ENCODE results near the gene TMEM208. TPM values are rescaled to one million over a fixed set of nuclear protein-coding genes. Genes with fewer than 3 reads are reported as not detected.

TMEM208 gene
- total RNA-seq, 2 experiments from 2014 or later: 39.6 to 39.7 TPM

DNA sequence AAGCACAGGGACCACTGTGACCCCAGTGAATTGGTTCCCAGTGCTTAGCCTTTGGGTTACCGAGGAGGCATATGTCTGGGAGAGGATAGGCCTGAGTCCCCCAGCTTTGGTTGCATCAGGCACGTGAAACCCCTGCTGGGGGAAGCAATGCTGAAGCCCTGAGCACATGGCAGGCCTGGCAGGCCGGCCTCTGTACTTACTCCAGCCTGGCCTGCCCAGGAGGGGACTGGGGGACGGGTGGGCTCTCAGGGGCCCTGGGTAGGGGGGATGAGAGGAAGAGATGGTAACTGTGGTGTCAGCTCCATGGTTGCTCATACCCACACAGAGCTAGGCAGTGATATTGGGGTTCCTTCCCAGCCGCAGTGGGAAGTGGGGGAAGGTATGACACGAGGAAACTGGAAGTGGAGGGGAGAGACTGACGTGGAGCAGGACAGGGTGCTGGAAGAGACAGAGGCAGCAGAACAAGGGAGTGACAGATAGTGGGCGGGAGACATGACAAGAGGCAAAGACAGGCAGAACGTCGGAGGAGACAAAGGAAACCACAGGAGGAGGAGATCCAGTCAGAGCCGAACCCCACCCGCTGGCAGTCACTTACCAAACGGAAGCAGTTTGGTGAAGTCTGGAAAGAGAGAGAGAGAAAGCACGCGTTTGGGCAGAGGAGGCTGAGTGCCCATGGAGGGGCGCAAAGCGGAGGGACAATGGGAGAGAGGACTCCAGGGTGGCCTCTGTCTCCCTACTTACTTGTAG is 9.1 kb downstream of the TMEM208 start:
- Mint-ChIP-seq H3K9me3 (no peaks in the 10 kb centered on the region), H3K4me1 (peaks cover 38% of the 10 kb centered on the region), H3K36me3 (ENCODE audit: low read depth) (peaks cover 66% of the 10 kb centered on the region), H3K4me3 (peak overlapping the region; percentile 75), H3K27ac (peak overlapping the region; percentile 97), H3K27me3 (no peaks in the 10 kb centered on the region)
- peak; percentile 82 for DNase-seq
- CTCF ChIA-PET: interaction anchor here (0.7 to 2.4 kb wide), 4 partner anchors 8 to 261 kb away, joined by 3 to 12 read pairs (median 6); partner anchors contain the start of genes FHOD1 and TMEM208
- POLR2A ChIA-PET: interaction anchor here (0.5 to 15.4 kb wide), 8 partner anchors 9 to 768 kb away, joined by 3 to 187 read pairs (median 4); partner anchors contain the start of genes ATP6V0D1, E2F4, FBXL8 and FHOD1

DNA sequence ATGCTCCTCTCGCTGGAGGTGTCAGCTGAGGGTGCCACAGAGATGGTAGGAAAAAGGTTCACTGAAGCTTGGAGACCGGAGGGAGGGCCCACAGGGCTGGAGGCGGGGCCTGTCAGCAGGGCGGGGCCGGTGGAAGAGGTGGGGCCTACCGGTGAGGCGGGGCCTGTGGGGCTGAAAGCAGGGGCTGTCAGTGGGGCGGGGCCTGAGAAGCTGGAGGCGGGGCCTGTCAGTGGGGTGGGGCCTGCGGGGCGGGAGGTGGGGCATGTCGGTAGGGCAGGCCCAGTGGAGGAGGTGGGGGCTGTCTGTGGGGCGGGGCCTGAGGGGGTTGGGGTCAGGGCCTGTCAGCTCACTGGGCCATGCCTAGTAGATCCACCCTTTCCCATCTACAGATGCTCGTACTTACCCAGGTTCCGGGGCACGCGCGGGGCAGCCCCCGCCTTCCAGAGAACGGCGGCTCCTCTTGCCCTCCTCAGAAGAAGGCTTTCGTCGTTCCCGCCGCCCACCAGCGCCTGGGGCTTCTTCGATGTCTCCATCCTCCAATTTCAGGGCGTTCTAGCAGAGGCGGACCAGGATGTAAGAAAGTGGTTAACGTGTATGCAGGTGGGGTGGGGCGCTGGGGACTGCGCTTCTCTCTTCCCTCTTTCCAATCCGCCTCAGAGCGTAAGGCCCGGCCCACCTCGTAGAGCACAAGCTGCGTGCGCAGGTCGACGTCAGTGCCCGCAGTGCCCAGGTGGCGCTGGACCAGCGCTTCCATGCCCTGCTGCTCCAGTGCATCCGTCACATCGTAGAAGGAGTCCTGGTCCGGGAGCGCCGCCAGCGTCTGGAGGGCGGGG is 9.8 kb downstream of the TMEM208 start:
- H3K4me1 Mint-ChIP-seq: peaks cover 44% of the 10 kb centered on the region
- H3K27ac Mint-ChIP-seq: peak overlapping the region; percentile 97
- DNase-seq: peak; percentile 92
- no peaks in the 10 kb centered on the region for H3K27me3 Mint-ChIP-seq
- CTCF ChIA-PET: interaction anchor here (0.7 to 2.4 kb wide), 4 partner anchors 8 to 261 kb away, joined by 3 to 12 read pairs (median 6); partner anchors contain the start of genes FHOD1 and TMEM208
- H3K36me3 Mint-ChIP-seq (ENCODE audit: low read depth): peaks cover 64% of the 10 kb centered on the region
- no peaks in the 10 kb centered on the region for H3K9me3 Mint-ChIP-seq
- POLR2A ChIA-PET: interaction anchor here (0.6 to 15.4 kb wide), 6 partner anchors 10 to 767 kb away, joined by 3 to 187 read pairs (median 6); partner anchors contain the start of genes ATP6V0D1, FBXL8, FHOD1 and SLC9A5
- H3K4me3 Mint-ChIP-seq: peak overlapping the region; percentile 75

DNA sequence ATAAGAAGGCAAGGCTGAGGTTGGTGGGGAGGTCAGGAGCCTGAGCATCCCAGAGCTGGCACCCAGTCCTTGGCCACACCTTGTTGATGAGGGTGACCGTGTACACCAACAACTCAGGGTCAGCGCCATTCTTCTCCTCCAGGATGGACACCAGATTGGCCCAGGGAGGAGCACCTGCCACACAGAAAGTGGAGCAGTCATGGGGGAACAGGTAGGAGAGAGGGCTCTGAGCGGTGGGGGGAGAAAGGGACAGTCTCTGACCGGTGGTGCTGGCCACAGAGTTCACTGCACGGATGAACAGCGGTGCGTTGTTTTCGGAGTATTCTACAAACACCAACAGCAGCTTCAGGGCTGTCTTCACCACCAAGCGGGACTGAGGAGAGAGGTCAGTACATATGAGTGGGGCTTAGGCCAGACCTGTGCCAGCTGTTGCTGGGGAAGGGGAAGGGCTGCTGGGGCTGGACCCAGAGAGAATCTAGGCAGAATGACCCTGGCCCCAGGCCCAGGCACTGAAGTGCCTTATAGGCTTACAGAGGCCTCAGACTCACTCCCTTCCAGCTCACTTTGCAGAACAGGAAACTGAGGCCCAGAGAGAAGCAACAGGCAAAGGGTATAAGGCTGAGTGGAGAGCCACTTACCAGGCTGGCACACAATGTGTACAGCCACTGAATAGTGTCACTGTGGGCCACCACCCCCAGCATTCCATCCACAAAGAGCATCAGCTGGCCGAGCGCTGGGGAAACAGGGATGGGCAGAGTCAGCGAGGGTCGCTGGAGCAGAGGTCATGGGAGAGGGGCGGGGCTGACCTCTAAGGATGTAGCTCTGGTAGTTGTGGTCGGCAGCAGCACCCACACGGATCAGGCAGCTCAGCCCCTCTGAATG is 10.7 kb downstream of the TMEM208 start:
- Mint-ChIP-seq H3K4me3 (no peak overlapping the region), H3K9me3 (no peaks in the 10 kb centered on the region), H3K36me3 (ENCODE audit: low read depth) (peaks cover 57% of the 10 kb centered on the region), H3K27me3 (no peaks in the 10 kb centered on the region), H3K4me1 (peaks cover 53% of the 10 kb centered on the region), H3K27ac (peak overlapping the region; percentile 64)
- ChIA-PET CTCF (interaction anchor here (1.0 to 1.3 kb wide), 3 partner anchors 10 to 43 kb away, joined by 3 to 7 read pairs (median 4); partner anchors contain the start of gene FHOD1), POLR2A (interaction anchor here (0.8 to 15.4 kb wide), 4 partner anchors 9 to 244 kb away, joined by 3 to 187 read pairs (median 50); partner anchors contain the start of genes ATP6V0D1, FHOD1, SLC9A5 and TMEM208)
- DNase-seq: no peak

DNA sequence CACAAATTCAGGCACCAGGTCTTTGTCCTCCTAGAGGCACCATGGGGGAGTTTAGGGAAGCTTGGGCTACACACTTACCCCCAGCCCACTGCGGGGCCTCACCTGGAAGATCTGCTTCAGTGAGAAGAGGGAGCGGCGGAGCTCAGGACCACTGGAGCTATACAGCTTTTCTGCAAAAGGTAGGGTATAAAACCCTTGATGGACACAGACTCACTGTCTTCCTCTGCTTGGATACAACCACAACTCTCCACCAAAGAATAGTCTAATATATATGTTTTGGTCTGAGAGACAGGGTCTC is 11.3 kb downstream of the TMEM208 start:
- Mint-ChIP-seq H3K9me3 (no peaks in the 10 kb centered on the region), H3K36me3 (ENCODE audit: low read depth) (peaks cover 55% of the 10 kb centered on the region), H3K4me1 (peaks cover 54% of the 10 kb centered on the region), H3K27me3 (no peaks in the 10 kb centered on the region), H3K27ac (peak overlapping the region; percentile 64), H3K4me3 (no peak overlapping the region)
- no peak for DNase-seq
- POLR2A ChIA-PET: interaction anchor here (1.0 to 15.4 kb wide), 3 partner anchors 8 to 243 kb away, joined by 3 to 187 read pairs (median 97); partner anchors contain the start of genes ATP6V0D1, FHOD1, SLC9A5 and TMEM208
- CTCF ChIA-PET: interaction anchor here (1.0 to 1.2 kb wide), 3 partner anchors 9 to 43 kb away, joined by 3 to 5 read pairs (median 4); partner anchors contain the start of genes FHOD1 and TMEM208

DNA sequence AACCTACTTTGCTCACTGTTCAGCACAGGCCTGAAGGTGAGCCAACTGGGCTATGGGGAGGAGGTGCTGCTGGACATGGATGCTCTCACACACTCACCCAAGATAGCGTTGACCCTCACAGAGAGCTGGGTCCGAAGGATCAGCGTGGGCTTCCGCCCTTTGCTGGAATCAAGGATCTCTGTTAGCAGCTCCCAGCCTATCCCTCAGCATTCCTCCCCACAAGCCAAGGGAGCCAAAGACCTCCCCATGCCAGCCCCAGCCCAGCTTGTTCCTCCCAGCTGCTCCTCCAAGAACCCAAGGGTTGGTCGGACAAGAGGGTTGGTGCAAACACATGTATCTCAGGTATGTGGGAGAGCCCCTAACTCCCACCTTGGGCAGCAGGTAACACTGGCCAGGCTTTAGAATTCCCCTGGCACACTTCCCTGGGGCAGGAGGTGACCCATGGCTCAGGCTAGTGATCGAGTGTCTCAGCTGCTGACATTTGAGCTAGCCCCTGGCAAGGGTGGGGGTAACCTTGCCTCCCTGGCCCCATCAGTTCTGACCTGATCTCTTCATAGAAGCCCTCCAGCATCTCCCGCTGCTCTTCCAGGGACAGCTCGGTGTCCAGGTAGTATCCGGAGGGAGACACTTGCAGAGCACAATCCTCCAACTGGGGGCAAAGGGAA is 12.0 kb downstream of the TMEM208 start:
- Mint-ChIP-seq H3K9me3 (no peaks in the 10 kb centered on the region), H3K36me3 (ENCODE audit: low read depth) (peaks cover 50% of the 10 kb centered on the region), H3K4me3 (no peak overlapping the region), H3K4me1 (peaks cover 61% of the 10 kb centered on the region), H3K27me3 (no peaks in the 10 kb centered on the region), H3K27ac (peak overlapping the region; percentile 54)
- POLR2A ChIA-PET: interaction anchor here (0.8 to 15.4 kb wide), 3 partner anchors 7 to 242 kb away, joined by 3 to 187 read pairs (median 97); partner anchors contain the start of genes ATP6V0D1, FHOD1, SLC9A5 and TMEM208
- no peak for DNase-seq
- CTCF ChIA-PET: interaction anchor here (0.8 to 1.2 kb wide), 5 partner anchors 9 to 42 kb away, joined by 3 to 5 read pairs (median 3); partner anchors contain the start of genes FHOD1 and TMEM208

DNA sequence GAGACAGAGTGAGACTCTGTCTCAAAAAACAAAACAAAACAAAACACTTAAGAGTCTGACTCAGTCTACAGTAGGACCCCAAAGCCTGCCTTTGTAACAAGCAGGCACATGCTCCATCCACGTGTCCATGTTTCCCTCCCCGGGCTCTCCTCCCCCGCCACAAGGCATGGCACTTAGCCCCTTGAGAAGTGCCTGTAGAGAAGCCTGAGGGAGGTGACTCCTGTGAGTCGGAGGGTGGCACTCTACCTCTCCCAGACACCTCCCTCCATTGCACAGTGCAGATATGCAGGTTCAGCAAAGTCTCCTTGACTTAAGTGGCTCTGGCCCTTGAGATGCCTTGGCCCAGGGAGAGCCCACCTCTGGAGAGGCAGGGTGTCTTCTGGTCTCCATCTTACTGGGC is 13.6 kb downstream of the TMEM208 start:
- H3K9me3 Mint-ChIP-seq: no peaks in the 10 kb centered on the region
- H3K4me3 Mint-ChIP-seq: no peak overlapping the region
- no peaks in the 10 kb centered on the region for H3K27me3 Mint-ChIP-seq
- H3K27ac Mint-ChIP-seq: peak overlapping the region; percentile 14
- peaks cover 47% of the 10 kb centered on the region for H3K36me3 Mint-ChIP-seq (ENCODE audit: low read depth)
- POLR2A ChIA-PET: interaction anchor here (15.4 kb wide), 1 partner anchor 14 kb away, joined by 187 read pairs; the partner anchor contains the start of gene TMEM208
- CTCF ChIA-PET: no interaction called here
- H3K4me1 Mint-ChIP-seq: peaks cover 75% of the 10 kb centered on the region
- no peak for DNase-seq

DNA sequence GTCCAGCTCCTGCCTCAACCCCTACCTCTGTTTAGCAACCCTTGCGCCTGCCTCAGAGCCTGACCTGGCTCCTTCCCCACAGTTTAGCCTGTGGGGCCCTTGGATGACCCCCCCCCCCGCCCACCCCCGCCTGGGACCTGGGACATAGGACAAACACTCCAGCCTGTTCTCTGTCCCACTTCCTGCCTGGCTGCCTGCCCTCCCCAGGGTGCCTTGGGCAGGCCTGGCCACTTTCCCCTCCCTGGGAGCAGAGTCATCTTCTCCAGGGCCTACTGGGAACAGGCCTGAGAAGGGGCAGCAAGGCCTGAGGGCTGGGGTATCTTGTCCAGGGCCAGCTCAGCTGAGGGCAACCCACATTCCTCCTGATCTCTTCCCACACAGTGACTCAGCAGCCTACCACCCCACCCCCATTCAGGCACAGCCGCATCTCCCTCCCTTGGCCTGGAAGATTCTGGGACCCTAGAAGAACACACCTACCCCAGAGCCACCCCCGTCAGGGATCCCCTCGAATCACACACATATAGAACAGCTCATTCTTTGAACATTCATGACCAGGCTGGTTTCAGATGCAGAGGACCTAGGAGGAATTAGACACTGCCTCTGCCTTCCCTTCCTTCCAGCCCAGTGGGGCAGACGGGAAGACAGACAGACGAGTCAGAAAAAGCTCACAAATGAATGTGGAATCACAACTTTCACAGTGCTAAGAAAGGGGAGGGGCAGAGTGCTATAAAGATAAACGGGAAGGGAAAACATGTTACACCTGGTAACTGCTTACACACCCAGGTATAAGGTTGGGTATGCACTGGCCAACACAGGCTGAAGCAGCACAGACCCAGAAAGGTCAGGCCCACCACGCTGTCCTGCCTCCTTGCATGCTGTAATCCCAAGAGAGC is 14.3 kb downstream of the TMEM208 start:
- H3K27ac Mint-ChIP-seq: peak overlapping the region; percentile 38
- no peak for DNase-seq
- no peaks in the 10 kb centered on the region for H3K27me3 Mint-ChIP-seq
- no peak overlapping the region for H3K4me3 Mint-ChIP-seq
- peaks cover 39% of the 10 kb centered on the region for H3K36me3 Mint-ChIP-seq (ENCODE audit: low read depth)
- ChIA-PET CTCF (interaction anchor here (0.6 kb wide), 1 partner anchor 271 kb away, joined by 4 read pairs; no protein-coding TSS in a partner anchor), POLR2A (interaction anchor here (15.4 kb wide), 1 partner anchor 15 kb away, joined by 187 read pairs; the partner anchor contains the start of gene TMEM208)
- no peaks in the 10 kb centered on the region for H3K9me3 Mint-ChIP-seq
- H3K4me1 Mint-ChIP-seq: peaks cover 71% of the 10 kb centered on the region

DNA sequence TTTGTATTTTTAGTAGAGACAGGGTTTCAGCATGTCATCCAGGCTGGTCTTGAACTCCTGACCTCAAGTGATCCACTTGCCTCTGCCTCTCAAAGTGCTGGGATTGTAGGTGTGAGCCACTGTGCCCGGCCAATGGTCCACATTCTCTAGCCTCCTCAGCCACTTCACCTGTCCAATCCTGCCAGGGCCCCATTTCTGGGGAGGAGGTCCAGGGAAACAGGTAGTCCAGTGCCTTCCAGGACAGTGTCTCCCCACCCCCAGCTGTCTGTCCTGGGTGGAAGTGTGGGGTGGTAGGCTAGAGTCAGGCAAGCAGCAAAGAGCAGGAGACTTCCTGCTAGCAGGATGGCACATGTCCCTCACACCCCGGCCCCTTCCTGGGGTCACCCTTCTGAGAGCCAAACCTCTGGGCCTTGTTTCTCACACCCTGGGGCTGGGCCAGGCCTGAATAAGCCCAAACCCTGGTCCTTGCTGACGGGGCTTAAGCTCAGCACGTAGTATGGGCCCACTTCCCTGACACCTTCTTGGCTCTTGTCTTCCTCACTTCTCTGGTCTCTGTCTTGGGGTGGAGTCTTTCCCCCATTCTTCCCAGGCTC is 15.3 kb downstream of the TMEM208 start:
- Mint-ChIP-seq H3K27ac (peak overlapping the region; percentile 23), H3K4me1 (peaks cover 63% of the 10 kb centered on the region), H3K27me3 (no peaks in the 10 kb centered on the region), H3K36me3 (ENCODE audit: low read depth) (peaks cover 31% of the 10 kb centered on the region), H3K9me3 (no peaks in the 10 kb centered on the region), H3K4me3 (no peak overlapping the region)
- ChIA-PET POLR2A (interaction anchor here (15.4 kb wide), 1 partner anchor 16 kb away, joined by 187 read pairs; the partner anchor contains the start of gene TMEM208), CTCF (interaction anchor here (1.3 to 1.4 kb wide), 2 partner anchors 50 to 281 kb away, joined by 3 read pairs; partner anchors contain the start of gene CES3)
- no peak for DNase-seq

DNA sequence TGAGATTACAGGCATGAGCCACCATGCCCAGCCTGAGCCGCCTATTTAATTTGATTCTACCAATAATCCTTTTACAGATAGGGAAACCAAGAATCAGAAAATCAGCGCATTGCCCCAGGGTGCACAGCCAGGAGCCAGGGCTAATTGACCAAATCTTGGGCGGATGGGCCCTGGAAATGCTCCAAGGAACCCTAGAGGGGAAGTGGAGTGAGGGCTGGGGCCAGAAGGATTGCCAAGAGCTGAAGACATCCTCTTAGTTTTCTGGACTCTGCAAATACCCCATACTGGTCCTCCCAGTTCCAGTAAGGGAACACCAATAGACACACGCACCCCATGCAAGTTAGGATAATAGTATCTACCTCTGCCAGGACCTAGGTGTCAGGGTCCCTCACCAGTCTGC is 16.6 kb downstream of the TMEM208 start:
- CTCF ChIA-PET: interaction anchor here (1.4 to 5.0 kb wide), 5 partner anchors 18 to 238 kb away, joined by 3 to 58 read pairs (median 6); partner anchors contain the start of genes ATP6V0D1, ELMO3 and TMEM208
- POLR2A ChIA-PET: interaction anchor here (1.1 to 15.4 kb wide), 7 partner anchors 9 to 230 kb away, joined by 3 to 187 read pairs (median 9); partner anchors contain the start of genes E2F4 and TMEM208

More for the DNA sequence above, 16.6 kb downstream of the TMEM208 start:
- peaks cover 5% of the 10 kb centered on the region for H3K27me3 Mint-ChIP-seq
- peaks cover 61% of the 10 kb centered on the region for H3K4me1 Mint-ChIP-seq
- peaks cover 19% of the 10 kb centered on the region for H3K36me3 Mint-ChIP-seq (ENCODE audit: low read depth)
- peak overlapping the region; percentile 8 for H3K4me3 Mint-ChIP-seq
- H3K27ac Mint-ChIP-seq: peak overlapping the region; percentile 98
- DNase-seq: no peak
- H3K9me3 Mint-ChIP-seq: no peaks in the 10 kb centered on the region
